HepG2 (cell line): Measurements from ENCODE around the gene CIAPIN1. TPM values are rescaled to one million over a fixed set of nuclear protein-coding genes. Genes with fewer than 3 reads are reported as not detected.

Source experiments
- CBX5 ChIP-seq: sonication (generic); formaldehyde crosslinking; IDR thresholded peaks from 2 replicates; pipeline ENCODE4 v1.4.0; 2020; ENCODE audit warnings: missing genetic modification reagents, borderline replicate concordance
- GATAD1 ChIP-seq: IDR thresholded peaks from 2 replicates; pipeline ENCODE4 v1.6.1; 2016; ENCODE audit warnings: missing genetic modification reagents, missing compliant biosample characterization
- SMAD9 ChIP-seq: sonication (generic); formaldehyde crosslinking; IDR thresholded peaks from 2 replicates; pipeline ENCODE4 v1.5.1; 2020; ENCODE audit warnings: mild to moderate bottlenecking, missing genetic modification reagents
- ZNF282 ChIP-seq: fragments of 450-650 bp; IDR thresholded peaks from 2 replicates; pipeline ENCODE4 v1.6.1; 2018; ENCODE audit not compliant: partially characterized antibody
- ZNF331 ChIP-seq: sonication (generic); formaldehyde crosslinking; IDR thresholded peaks from 2 replicates; pipeline ENCODE4 v1.4.0; 2020; ENCODE audit warnings: missing genetic modification reagents
- ZNF33A ChIP-seq: sonication (generic); formaldehyde crosslinking; IDR thresholded peaks from 2 replicates; pipeline ENCODE4 v1.5.1; 2020; ENCODE audit warnings: missing genetic modification reagents, mild to moderate bottlenecking, moderate library complexity, borderline replicate concordance
- ZNF460 ChIP-seq: sonication (generic); formaldehyde crosslinking; IDR thresholded peaks from 2 replicates; pipeline ENCODE4 v1.5.1; 2020; ENCODE audit warnings: missing genetic modification reagents, mild to moderate bottlenecking, borderline replicate concordance
- ZNF614 ChIP-seq: IDR thresholded peaks from 2 replicates; pipeline ENCODE4 v1.6.1; 2018; ENCODE audit warnings: missing biosample characterization, missing genetic modification reagents, inconsistent platforms, borderline replicate concordance
- ZSCAN12 ChIP-seq: sonication (generic); formaldehyde crosslinking; IDR thresholded peaks from 2 replicates; pipeline ENCODE4 v1.9.0; 2021; ENCODE audit warnings: mild to moderate bottlenecking, missing genetic modification reagents
- polyA plus RNA-seq, 8 experiments: library from polyadenylated mRNA; depleted of rRNA in 3 of 8; stranded (reverse) in 7 of 8; unstranded in 1 of 8; fragments of >200 nt; fragmentation: Illumina TruSeq in 4 of 8; extraction: Trizol in 4 of 8; gene quantifications; 2 replicates each; pipeline versions ENCODE4 v1.2.1 to v1.2.3, GENCODE V29; 2011 to 2016; ENCODE audit warnings: low read depth in 4 of 8, missing spikeins in 1 of 8, mixed read lengths in 1 of 8; ENCODE audit not compliant: insufficient read depth in 1 of 8
- total RNA-seq, 5 experiments: library from RNA; depleted of rRNA; stranded (reverse); fragments of >200 nt; fragmentation: Illumina TruSeq; extraction: Trizol; gene quantifications; 2 replicates each; pipeline ENCODE4 v1.2.3, GENCODE V29; 2016; ENCODE audit warnings: low read depth in 1 of 5
- TF ChIP-seq, protein P1 (sequence below): sonication (generic); formaldehyde crosslinking; conservative IDR thresholded peaks from 2 replicates; pipeline ENCODE4 v1.5.0; 2020; ENCODE audit warnings: missing genetic modification reagents
- TF ChIP-seq, protein P2 (sequence below): sonication (generic); formaldehyde crosslinking; conservative IDR thresholded peaks from 2 replicates; pipeline ENCODE4 v1.8.1; 2023; ENCODE audit warnings: missing genetic modification reagents
- TF ChIP-seq, protein P3 (sequence below): sonication (generic); formaldehyde crosslinking; IDR thresholded peaks from one replicate; pipeline ENCODE4 v1.5.1; 2020; ENCODE audit warnings: mild to moderate bottlenecking, missing genetic modification reagents; ENCODE audit errors: not compliant biosample characterization
- TF ChIP-seq, protein P4 (sequence below): sonication (generic); formaldehyde crosslinking; IDR thresholded peaks from 2 replicates; pipeline ENCODE4 v1.8.0; 2022; ENCODE audit warnings: mild to moderate bottlenecking, missing genetic modification reagents, borderline replicate concordance

CIAPIN1 gene
- total and polyA plus RNA-seq, 2 of the 13 experiments (the other 11 are each of a cell fraction or from before 2014, with no cell fraction given), result 69.3 to 89.7 TPM

DNA sequence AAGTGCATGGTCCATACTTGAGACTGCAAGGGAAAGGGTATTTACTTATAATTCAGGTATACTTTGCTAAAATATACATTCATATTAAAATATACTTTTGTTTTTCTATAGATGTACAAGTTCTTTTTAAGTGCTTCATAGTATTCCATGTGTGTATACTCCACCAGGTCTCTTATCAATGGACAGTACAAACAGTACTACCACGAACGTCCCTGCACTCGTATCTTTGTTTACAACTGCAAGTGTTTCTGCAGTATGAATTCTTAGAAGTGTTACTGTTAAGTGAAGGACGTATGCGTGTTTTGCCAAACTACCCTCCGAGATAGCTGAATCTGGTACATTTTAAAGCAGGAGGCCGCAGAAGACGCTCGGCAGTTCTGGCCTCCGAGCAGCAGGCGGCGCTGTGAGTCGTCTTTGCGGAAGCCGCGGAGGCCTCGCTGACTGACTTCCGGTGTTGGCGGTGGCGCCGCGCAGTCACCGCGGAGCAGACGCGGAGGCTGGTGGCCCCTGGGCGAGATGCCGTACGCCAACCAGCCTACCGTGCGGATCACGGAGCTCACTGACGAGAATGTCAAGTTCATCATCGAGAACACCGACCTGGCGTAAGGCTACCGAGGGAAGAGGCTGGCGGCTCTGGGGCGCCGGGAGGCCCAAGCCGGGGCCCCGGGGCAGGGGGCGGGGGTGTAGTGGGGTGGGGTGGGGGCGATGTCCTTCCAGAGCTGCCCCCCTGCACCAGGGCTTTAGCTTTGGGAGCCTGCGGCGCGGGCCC is 15.2 kb upstream of the CIAPIN1 start, which contains the start of gene POLR2C (continued):
- TF ChIP-seq, protein P1, sequence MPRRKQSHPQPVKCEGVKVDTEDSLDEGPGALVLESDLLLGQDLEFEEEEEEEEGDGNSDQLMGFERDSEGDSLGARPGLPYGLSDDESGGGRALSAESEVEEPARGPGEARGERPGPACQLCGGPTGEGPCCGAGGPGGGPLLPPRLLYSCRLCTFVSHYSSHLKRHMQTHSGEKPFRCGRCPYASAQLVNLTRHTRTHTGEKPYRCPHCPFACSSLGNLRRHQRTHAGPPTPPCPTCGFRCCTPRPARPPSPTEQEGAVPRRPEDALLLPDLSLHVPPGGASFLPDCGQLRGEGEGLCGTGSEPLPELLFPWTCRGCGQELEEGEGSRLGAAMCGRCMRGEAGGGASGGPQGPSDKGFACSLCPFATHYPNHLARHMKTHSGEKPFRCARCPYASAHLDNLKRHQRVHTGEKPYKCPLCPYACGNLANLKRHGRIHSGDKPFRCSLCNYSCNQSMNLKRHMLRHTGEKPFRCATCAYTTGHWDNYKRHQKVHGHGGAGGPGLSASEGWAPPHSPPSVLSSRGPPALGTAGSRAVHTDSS (CRISPR knock-in tag), result no peak; the same call in 1 of the 2 replicates
- TF ChIP-seq ZSCAN12 (peak; percentile 68; the same call in 1 of the 2 replicates), CBX5 (CRISPR knock-in tag) (peak; percentile 99; the same call in 1 of the 2 replicates), SMAD9 (CRISPR knock-in tag) (no peak), ZNF614 (CRISPR knock-in tag) (peak; percentile 94; the same call in 1 of the 2 replicates), ZNF331 (CRISPR knock-in tag) (peak; percentile 96), GATAD1 (CRISPR knock-in tag) (peak; percentile 98), ZNF282 (no peak), ZNF33A (CRISPR knock-in tag) (no peak), ZNF460 (CRISPR knock-in tag) (no peak)
- TF ChIP-seq, protein P2, sequence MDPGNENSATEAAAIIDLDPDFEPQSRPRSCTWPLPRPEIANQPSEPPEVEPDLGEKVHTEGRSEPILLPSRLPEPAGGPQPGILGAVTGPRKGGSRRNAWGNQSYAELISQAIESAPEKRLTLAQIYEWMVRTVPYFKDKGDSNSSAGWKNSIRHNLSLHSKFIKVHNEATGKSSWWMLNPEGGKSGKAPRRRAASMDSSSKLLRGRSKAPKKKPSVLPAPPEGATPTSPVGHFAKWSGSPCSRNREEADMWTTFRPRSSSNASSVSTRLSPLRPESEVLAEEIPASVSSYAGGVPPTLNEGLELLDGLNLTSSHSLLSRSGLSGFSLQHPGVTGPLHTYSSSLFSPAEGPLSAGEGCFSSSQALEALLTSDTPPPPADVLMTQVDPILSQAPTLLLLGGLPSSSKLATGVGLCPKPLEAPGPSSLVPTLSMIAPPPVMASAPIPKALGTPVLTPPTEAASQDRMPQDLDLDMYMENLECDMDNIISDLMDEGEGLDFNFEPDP (CRISPR knock-in tag), result 0 out of 2 replicates have a peak, but pooled peaks have one; percentile 88
- TF ChIP-seq, protein P3, sequence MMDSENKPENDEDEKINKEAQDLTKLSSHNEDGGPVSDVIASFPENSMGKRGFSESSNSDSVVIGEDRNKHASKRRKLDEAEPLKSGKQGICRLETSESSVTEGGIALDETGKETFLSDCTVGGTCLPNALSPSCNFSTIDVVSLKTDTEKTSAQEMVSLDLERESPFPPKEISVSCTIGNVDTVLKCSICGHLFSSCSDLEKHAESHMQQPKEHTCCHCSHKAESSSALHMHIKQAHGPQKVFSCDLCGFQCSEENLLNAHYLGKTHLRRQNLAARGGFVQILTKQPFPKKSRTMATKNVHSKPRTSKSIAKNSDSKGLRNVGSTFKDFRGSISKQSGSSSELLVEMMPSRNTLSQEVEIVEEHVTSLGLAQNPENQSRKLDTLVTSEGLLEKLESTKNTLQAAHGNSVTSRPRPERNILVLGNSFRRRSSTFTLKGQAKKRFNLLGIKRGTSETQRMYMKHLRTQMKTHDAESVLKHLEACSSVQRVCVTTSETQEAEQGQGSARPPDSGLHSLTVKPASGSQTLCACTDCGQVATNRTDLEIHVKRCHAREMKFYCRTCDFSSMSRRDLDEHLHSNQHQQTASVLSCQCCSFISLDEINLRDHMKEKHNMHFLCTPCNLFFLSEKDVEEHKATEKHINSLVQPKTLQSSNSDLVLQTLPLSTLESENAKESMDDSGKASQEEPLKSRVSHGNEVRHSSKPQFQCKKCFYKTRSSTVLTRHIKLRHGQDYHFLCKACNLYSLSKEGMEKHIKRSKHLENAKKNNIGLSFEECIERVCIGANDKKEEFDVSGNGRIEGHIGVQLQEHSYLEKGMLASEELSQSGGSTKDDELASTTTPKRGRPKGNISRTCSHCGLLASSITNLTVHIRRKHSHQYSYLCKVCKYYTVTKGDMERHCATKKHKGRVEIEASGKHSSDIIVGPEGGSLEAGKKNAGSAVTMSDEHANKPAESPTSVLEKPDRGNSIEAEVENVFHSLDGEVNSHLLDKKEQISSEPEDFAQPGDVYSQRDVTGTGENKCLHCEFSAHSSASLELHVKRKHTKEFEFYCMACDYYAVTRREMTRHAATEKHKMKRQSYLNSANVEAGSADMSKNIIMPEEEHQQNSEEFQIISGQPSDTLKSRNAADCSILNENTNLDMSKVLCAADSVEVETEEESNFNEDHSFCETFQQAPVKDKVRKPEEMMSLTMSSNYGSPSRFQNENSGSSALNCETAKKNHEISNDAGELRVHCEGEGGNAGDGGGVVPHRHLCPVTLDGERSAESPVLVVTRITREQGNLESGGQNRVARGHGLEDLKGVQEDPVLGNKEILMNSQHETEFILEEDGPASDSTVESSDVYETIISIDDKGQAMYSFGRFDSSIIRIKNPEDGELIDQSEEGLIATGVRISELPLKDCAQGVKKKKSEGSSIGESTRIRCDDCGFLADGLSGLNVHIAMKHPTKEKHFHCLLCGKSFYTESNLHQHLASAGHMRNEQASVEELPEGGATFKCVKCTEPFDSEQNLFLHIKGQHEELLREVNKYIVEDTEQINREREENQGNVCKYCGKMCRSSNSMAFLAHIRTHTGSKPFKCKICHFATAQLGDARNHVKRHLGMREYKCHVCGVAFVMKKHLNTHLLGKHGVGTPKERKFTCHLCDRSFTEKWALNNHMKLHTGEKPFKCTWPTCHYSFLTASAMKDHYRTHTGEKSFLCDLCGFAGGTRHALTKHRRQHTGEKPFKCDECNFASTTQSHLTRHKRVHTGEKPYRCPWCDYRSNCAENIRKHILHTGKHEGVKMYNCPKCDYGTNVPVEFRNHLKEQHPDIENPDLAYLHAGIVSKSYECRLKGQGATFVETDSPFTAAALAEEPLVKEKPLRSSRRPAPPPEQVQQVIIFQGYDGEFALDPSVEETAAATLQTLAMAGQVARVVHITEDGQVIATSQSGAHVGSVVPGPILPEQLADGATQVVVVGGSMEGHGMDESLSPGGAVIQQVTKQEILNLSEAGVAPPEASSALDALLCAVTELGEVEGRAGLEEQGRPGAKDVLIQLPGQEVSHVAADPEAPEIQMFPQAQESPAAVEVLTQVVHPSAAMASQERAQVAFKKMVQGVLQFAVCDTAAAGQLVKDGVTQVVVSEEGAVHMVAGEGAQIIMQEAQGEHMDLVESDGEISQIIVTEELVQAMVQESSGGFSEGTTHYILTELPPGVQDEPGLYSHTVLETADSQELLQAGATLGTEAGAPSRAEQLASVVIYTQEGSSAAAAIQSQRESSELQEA (CRISPR knock-in tag), result no peak
- TF ChIP-seq, protein P4, sequence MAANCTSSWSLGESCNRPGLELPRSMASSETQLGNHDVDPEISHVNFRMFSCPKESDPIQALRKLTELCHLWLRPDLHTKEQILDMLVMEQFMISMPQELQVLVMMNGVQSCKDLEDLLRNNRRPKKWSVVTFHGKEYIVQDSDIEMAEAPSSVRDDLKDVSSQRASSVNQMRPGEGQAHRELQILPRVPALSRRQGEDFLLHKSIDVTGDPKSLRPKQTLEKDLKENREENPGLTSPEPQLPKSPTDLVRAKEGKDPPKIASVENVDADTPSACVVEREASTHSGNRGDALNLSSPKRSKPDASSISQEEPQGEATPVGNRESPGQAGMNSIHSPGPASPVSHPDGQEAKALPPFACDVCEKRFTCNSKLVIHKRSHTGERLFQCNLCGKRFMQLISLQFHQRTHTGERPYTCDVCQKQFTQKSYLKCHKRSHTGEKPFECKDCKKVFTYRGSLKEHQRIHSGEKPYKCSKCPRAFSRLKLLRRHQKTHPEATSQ (CRISPR knock-in tag), result peak; percentile 84; the same call in 1 of the 2 replicates
